ENCODE data around the gene VPS13C.
A peak's percentile ranks its signal among the peaks of the same experiment; 100 is the strongest.
"Not testable (repeated sequence)": the region's sequence is repeated elsewhere in the genome, so short reads cannot be mapped to it uniquely, and the experiment has no call there.

The VPS13C gene

GRCh38 chr15:62068810-62069167 is 8.5 kb upstream of the VPS13C start:
- DNase-seq, result no peak

GRCh38 chr15:62068071-62068809 is 8.0 kb upstream of the VPS13C start:
- DNase-seq, result peak; percentile 48 to 61

GRCh38 chr15:62067448-62068044 is 7.3 kb upstream of the VPS13C start:
- DNase-seq, result peak; percentile 54 to 60

- peak; percentile 69 to 74 for DNase-seq
Observed at GRCh38 chr15:62066663-62067447, 6.6 kb upstream of the VPS13C start, which contains the start of gene C2CD4A. Gene C2CD4A, plus strand, starts transcription at chr15:62066977. Its CDS starts 637 bp downstream, at chr15:62067614.

- no peak for DNase-seq
Observed at GRCh38 chr15:62063825-62064635, 3.8 kb upstream of the VPS13C start.

- DNase-seq, result no peak
Observed at GRCh38 chr15:62060896-62061280, 641 bp upstream of the VPS13C start.

GRCh38 chr15:62059816-62060112 is 483 bp downstream of the VPS13C start:
- DNase-seq, result peak; percentile 75 to 78

GRCh38 chr15:62059108-62059815 is 985 bp downstream of the VPS13C start:
- no peak for DNase-seq

GRCh38 chr15:62058327-62059028 is 1.8 kb downstream of the VPS13C start:
- DNase-seq, result no peak

- DNase-seq, result no peak
Observed at GRCh38 chr15:62057341-62057980, 2.8 kb downstream of the VPS13C start.

- no peak for DNase-seq
Observed at GRCh38 chr15:62054979-62055378, 5.3 kb downstream of the VPS13C start.

- no peak for DNase-seq
Observed at GRCh38 chr15:62053439-62054085, 6.7 kb downstream of the VPS13C start.

- no peak for DNase-seq
Observed at GRCh38 chr15:62052713-62053112, 7.5 kb downstream of the VPS13C start.

GRCh38 chr15:62051166-62051565 is 9.1 kb downstream of the VPS13C start:
- DNase-seq, result no peak

GRCh38 chr15:62050115-62050514 is 10.1 kb downstream of the VPS13C start:
- no peak for DNase-seq

GRCh38 chr15:62048254-62048653 is 12.0 kb downstream of the VPS13C start:
- not testable (repeated sequence) for DNase-seq

GRCh38 chr15:62047282-62047827 is 12.9 kb downstream of the VPS13C start:
- no peak for DNase-seq

GRCh38 chr15:62046078-62046743 is 14.0 kb downstream of the VPS13C start:
- DNase-seq, result no peak

- no peak for DNase-seq
Observed at GRCh38 chr15:62035256-62035924, 24.9 kb downstream of the VPS13C start.

All from activated T-cell treated with anti-CD3 and anti-CD28 coated beads, Interleukin-2, amount 50 U/mL, for 48 hours (primary cell).